Stomach (tissue), 9 donors: ENCODE data around the gene HSPBP1. TPM values are rescaled to one million over a fixed set of nuclear protein-coding genes. Genes with fewer than 3 reads are reported as not detected.

Experiments
- DNase-seq, 2 donors: peaks; one replicate each; pipeline versions ENCODE4 v3.0.0 to v3.0.0-alpha.2; 2013 to 2019
- H3K27ac ChIP-seq, 5 donors: fragments of 200-600 bp in 4 of 5; sonication (generic) in 4 of 5; one replicate each; pipeline ENCODE4 v1.5.1; 2013 to 2019; ENCODE audit warnings: mild to moderate bottlenecking in 1 of 5, moderate library complexity in 1 of 5
- H3K27me3 ChIP-seq, 3 donors: fragments of 200-600 bp; sonication (generic); one replicate each; pipeline ENCODE4 v1.5.1; 2017 to 2019; ENCODE audit warnings: mixed run types in 1 of 3
- H3K36me3 ChIP-seq, 4 donors: fragments of 200-600 bp; sonication (generic); 1 replicate in 3 of 4; 2 replicates in 1 of 4; pipeline ENCODE4 v1.5.1; 2016 to 2019
- H3K4me1 ChIP-seq, 4 donors: fragments of 200-600 bp; sonication (generic); one replicate each; pipeline ENCODE4 v1.5.1; 2016 to 2019
- H3K4me3 ChIP-seq, 4 donors: fragments of 200-600 bp; sonication (generic) in 3 of 4; one replicate each; pipeline ENCODE4 v1.5.1; 2016 to 2019; ENCODE audit warnings: mild to moderate bottlenecking in 1 of 4
- H3K9me3 ChIP-seq, 4 donors: fragments of 200-600 bp; sonication (generic); one replicate each; pipeline ENCODE4 v1.5.1; 2016 to 2019
- CTCF ChIP-seq, 7 experiments: fragments of 450-650 bp in 4 of 7; fragments of 200-600 bp in 3 of 7; sonication (generic) in 3 of 7; IDR thresholded peaks; one replicate each; pipeline ENCODE4 v1.5.1; 2016 to 2019; ENCODE audit warnings: antibody characterized with exemption in 7 of 7, control low read depth in 2 of 7, mild to moderate bottlenecking in 1 of 7
- EP300 ChIP-seq: sonication (generic); formaldehyde crosslinking; IDR thresholded peaks from one replicate; pipeline ENCODE4 v1.6.1; 2017; ENCODE audit warnings: antibody characterized with exemption
- POLR2A ChIP-seq, 4 donors: fragments of 450-650 bp; IDR thresholded peaks; one replicate each; pipeline ENCODE4 v1.6.1; 2016; ENCODE audit warnings: antibody characterized with exemption in 4 of 4, control low read depth in 2 of 4, mild to moderate bottlenecking in 1 of 4, moderate library complexity in 1 of 4
- POLR2AphosphoS5 ChIP-seq, 3 donors: sonication (generic); formaldehyde crosslinking; IDR thresholded peaks; one replicate each; pipeline ENCODE4 v1.6.1; 2016; ENCODE audit warnings: antibody characterized with exemption in 3 of 3
- WGBS, 5 donors: extraction: QIAGEN DNeasy Blood & Tissue Kit in 3 of 5; methylation state at CpG; one replicate each; pipeline versions ENCODE4 v1.1.5 to v1.1.7; 2013 to 2018; 5-methylcytosine and 5-hydroxymethylcytosine counted together
- intact Hi-C: fragments of 100-400 bp; cut with DNase I; formaldehyde crosslinking; loops from one replicate; pipeline ENCODE4 v1.15.1; 2023; ENCODE audit warnings: low total_unique reads
- polyA plus RNA-seq, 3 donors: library from polyadenylated mRNA; stranded (reverse); fragments of 200-250 nt; gene quantifications; one replicate each; pipeline ENCODE4 v1.2.3, GENCODE V29; 2013
- total RNA-seq, 5 donors: library from RNA; depleted of rRNA; stranded (reverse); fragments of >200 nt; gene quantifications; one replicate each; pipeline versions ENCODE4 v1.1.0 to v1.2.3, GENCODE V29; 2014 to 2016
- donor health status: healthy with polysubstance abuse.
- donor health status: Bipolar disorder and iron deficiency.
- donor health status: healthy.

HSPBP1 gene
- total and polyA plus RNA-seq, 8 donors: 5.3 to 69.2 (median 26.3) TPM

- Histone ChIP-seq H3K27ac (no peak overlapping the region), H3K27me3 (peaks cover 0 to 20% (median 3%) of the 10 kb centered on the region in 3 donors), H3K4me3 (no peak overlapping the region), H3K9me3 (no peaks in the 10 kb centered on the region), H3K36me3 (no peaks in the 10 kb centered on the region), H3K4me1 (no peaks in the 10 kb centered on the region)
- no peak for DNase-seq
- intact Hi-C loops: no loop called here
- TF ChIP-seq CTCF (IDR thresholded peaks at IDR 0.05) (no peak), POLR2A (IDR thresholded peaks at IDR 0.05) (no peak), POLR2AphosphoS5 (IDR thresholded peaks at IDR 0.05) (no peak), EP300 (no peak)
- WGBS, 5 donors: 78 to 90% (median 89%) methylated on average over 8 of the region's 8 CpGs
Observed at GRCh38 chr19:55316646-55317045, 36.7 kb upstream of the HSPBP1 start.

- DNase-seq: no peak
- intact Hi-C loops: no loop called here
- WGBS, 5 donors: 85 to 88% (median 86%) methylated on average over 13 of the region's 13 CpGs
- Histone ChIP-seq H3K27me3 (peaks cover 0 to 17% (median 3%) of the 10 kb centered on the region in 3 donors), H3K4me1 (no peaks in the 10 kb centered on the region), H3K36me3 (no peaks in the 10 kb centered on the region), H3K9me3 (no peaks in the 10 kb centered on the region), H3K4me3 (no peak overlapping the region), H3K27ac (no peak overlapping the region)
- TF ChIP-seq POLR2A (IDR thresholded peaks at IDR 0.05): no peak
- no peak for TF ChIP-seq CTCF (IDR thresholded peaks at IDR 0.05)
- no peak for TF ChIP-seq EP300
- no peak for TF ChIP-seq POLR2AphosphoS5 (IDR thresholded peaks at IDR 0.05)
Observed at GRCh38 chr19:55315956-55316525, 36.1 kb upstream of the HSPBP1 start.

GRCh38 chr19:55314396-55314795, 34.5 kb upstream of the HSPBP1 start:
- Histone ChIP-seq H3K36me3 (peaks cover 0 to 11% (median 3%) of the 10 kb centered on the region in 4 donors), H3K9me3 (no peaks in the 10 kb centered on the region), H3K27ac (no peak overlapping the region), H3K4me3 (no peak overlapping the region), H3K4me1 (no peaks in the 10 kb centered on the region), H3K27me3 (peaks cover 0 to under 1% (median 0%) of the 10 kb centered on the region in 3 donors)
- WGBS, 5 donors: 80 to 89% (median 87%) methylated on average over 7 to 8 of the region's 8 CpGs
- intact Hi-C loops: no loop called here
- TF ChIP-seq EP300 (no peak), POLR2A (IDR thresholded peaks at IDR 0.05) (no peak), POLR2AphosphoS5 (IDR thresholded peaks at IDR 0.05) (no peak), CTCF (IDR thresholded peaks at IDR 0.05) (no peak)
- no peak for DNase-seq

- H3K4me3 ChIP-seq: no peak overlapping the region
- no peak overlapping the region for H3K27ac ChIP-seq
- 81 to 87% (median 85%) methylated on average over 45 to 47 of the region's 47 CpGs for WGBS, 5 donors
- H3K36me3 ChIP-seq: peaks cover 0 to 23% (median 6%) of the 10 kb centered on the region in 4 donors
- H3K9me3 ChIP-seq: no peaks in the 10 kb centered on the region
- intact Hi-C loops: no loop called here
- TF ChIP-seq EP300: no peak
- no peak for TF ChIP-seq POLR2A (IDR thresholded peaks at IDR 0.05)
- TF ChIP-seq CTCF (IDR thresholded peaks at IDR 0.05): no peak
- no peak for TF ChIP-seq POLR2AphosphoS5 (IDR thresholded peaks at IDR 0.05)
- no peak for DNase-seq
- H3K4me1 ChIP-seq: no peaks in the 10 kb centered on the region
- no peaks in the 10 kb centered on the region for H3K27me3 ChIP-seq
Observed at GRCh38 chr19:55312621-55313512, 33.0 kb upstream of the HSPBP1 start.
